Mammary epithelial cell (primary cell): ENCODE results near the gene EMCN.

ENCODE experiments used
- CTCF ChIP-seq, 2 donors: IDR thresholded peaks in 1 of 2; conservative IDR thresholded peaks in 1 of 2; 2 replicates each; pipeline ENCODE4 v1.5.1; 2011 to 2012; ENCODE audit warnings: inconsistent platforms in 2 of 2, low read length in 2 of 2, mild to moderate bottlenecking in 2 of 2, control low read depth in 1 of 2, low read depth in 1 of 2; ENCODE audit not compliant: insufficient read depth in 1 of 2; ENCODE audit errors: extremely low read depth in 1 of 2
- EZH2 ChIP-seq: IDR thresholded peaks from 2 replicates; pipeline ENCODE4 v1.6.1; 2012; ENCODE audit warnings: low read length, inconsistent platforms, borderline replicate concordance

GRCh38 chr4:100469555-100469954, 48.3 kb downstream of the EMCN start:
- TF ChIP-seq CTCF (conservative IDR thresholded peaks at IDR 0.05 in 1 of 2, IDR thresholded peaks at IDR 0.05 in 1 of 2; ENCODE audit: extremely low read depth in 1 of 2, insufficient read depth in 1 of 2, low read depth in 1 of 2, low read length in 2 of 2) (no peak), EZH2 (no peak)
